ENCODE data around the gene DIAPH2.

GRCh38 chrX:96692454-96692853, 7.8 kb downstream of the DIAPH2 start:
- TF ChIP-seq POLR2A (IDR thresholded peaks at IDR 0.05; ENCODE audit: borderline replicate concordance, extremely low read depth, insufficient read depth, insufficient read length) (no peak), ZBTB33 (IDR thresholded peaks at IDR 0.05; ENCODE audit: extremely low read depth, insufficient replicate concordance, low read length) (no peak), EGR1 (IDR thresholded peaks at IDR 0.05; ENCODE audit: low read depth) (no peak), TCF7L2 (IDR thresholded peaks at IDR 0.05; ENCODE audit: borderline replicate concordance, extremely low read depth, insufficient read depth, insufficient read length) (no peak), POLR2AphosphoS5 (IDR thresholded peaks at IDR 0.05; ENCODE audit: low read depth, low read length) (no peak), EZH2 (IDR thresholded peaks at IDR 0.05) (no peak), RAD21 (IDR thresholded peaks at IDR 0.05; ENCODE audit: low read depth) (no peak), JUND (IDR thresholded peaks at IDR 0.05) (no peak), ELF1 (IDR thresholded peaks at IDR 0.05; ENCODE audit: borderline replicate concordance, low read depth) (no peak), YY1 (IDR thresholded peaks at IDR 0.05; ENCODE audit: extremely low read depth, insufficient replicate concordance, low read depth, low read length) (no peak), SIN3A (IDR thresholded peaks at IDR 0.05; ENCODE audit: low read depth) (no peak)
- TF ChIP-seq, protein P1, sequence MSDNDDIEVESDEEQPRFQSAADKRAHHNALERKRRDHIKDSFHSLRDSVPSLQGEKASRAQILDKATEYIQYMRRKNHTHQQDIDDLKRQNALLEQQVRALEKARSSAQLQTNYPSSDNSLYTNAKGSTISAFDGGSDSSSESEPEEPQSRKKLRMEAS (IDR thresholded peaks at IDR 0.05): no peak
- TF ChIP-seq, protein P2, sequence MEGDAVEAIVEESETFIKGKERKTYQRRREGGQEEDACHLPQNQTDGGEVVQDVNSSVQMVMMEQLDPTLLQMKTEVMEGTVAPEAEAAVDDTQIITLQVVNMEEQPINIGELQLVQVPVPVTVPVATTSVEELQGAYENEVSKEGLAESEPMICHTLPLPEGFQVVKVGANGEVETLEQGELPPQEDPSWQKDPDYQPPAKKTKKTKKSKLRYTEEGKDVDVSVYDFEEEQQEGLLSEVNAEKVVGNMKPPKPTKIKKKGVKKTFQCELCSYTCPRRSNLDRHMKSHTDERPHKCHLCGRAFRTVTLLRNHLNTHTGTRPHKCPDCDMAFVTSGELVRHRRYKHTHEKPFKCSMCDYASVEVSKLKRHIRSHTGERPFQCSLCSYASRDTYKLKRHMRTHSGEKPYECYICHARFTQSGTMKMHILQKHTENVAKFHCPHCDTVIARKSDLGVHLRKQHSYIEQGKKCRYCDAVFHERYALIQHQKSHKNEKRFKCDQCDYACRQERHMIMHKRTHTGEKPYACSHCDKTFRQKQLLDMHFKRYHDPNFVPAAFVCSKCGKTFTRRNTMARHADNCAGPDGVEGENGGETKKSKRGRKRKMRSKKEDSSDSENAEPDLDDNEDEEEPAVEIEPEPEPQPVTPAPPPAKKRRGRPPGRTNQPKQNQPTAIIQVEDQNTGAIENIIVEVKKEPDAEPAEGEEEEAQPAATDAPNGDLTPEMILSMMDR (IDR thresholded peaks at IDR 0.05 in 2 of 3, conservative IDR thresholded peaks at IDR 0.05 in 1 of 3; ENCODE audit: borderline replicate concordance in 1 of 3, insufficient read depth in 1 of 3, low read depth in 2 of 3, low read length in 2 of 3): no peak
- TF ChIP-seq, protein P3, sequence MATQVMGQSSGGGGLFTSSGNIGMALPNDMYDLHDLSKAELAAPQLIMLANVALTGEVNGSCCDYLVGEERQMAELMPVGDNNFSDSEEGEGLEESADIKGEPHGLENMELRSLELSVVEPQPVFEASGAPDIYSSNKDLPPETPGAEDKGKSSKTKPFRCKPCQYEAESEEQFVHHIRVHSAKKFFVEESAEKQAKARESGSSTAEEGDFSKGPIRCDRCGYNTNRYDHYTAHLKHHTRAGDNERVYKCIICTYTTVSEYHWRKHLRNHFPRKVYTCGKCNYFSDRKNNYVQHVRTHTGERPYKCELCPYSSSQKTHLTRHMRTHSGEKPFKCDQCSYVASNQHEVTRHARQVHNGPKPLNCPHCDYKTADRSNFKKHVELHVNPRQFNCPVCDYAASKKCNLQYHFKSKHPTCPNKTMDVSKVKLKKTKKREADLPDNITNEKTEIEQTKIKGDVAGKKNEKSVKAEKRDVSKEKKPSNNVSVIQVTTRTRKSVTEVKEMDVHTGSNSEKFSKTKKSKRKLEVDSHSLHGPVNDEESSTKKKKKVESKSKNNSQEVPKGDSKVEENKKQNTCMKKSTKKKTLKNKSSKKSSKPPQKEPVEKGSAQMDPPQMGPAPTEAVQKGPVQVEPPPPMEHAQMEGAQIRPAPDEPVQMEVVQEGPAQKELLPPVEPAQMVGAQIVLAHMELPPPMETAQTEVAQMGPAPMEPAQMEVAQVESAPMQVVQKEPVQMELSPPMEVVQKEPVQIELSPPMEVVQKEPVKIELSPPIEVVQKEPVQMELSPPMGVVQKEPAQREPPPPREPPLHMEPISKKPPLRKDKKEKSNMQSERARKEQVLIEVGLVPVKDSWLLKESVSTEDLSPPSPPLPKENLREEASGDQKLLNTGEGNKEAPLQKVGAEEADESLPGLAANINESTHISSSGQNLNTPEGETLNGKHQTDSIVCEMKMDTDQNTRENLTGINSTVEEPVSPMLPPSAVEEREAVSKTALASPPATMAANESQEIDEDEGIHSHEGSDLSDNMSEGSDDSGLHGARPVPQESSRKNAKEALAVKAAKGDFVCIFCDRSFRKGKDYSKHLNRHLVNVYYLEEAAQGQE (IDR thresholded peaks at IDR 0.05; ENCODE audit: low read depth): no peak

Data from HCT116 (cell line).